Vein endothelial cell (primary cell): ENCODE results near the gene LIN54. TPM values are rescaled to one million over a fixed set of nuclear protein-coding genes. Genes with fewer than 3 reads are reported as not detected.

Experiments
- small RNA-seq: library from RNA; depleted of rRNA; stranded (forward); fragments of <200 nt; gene quantifications from one replicate; pipeline ENCODE3, GENCODE V24; 2012
- total RNA-seq: library from RNA; depleted of rRNA; stranded (reverse); fragments of >200 nt; gene quantifications from 2 replicates; pipeline ENCODE4 v1.2.3, GENCODE V29; 2012

The LIN54 gene
- total RNA-seq, result 11.1 and 19.6 TPM in 2 replicates

DNA sequence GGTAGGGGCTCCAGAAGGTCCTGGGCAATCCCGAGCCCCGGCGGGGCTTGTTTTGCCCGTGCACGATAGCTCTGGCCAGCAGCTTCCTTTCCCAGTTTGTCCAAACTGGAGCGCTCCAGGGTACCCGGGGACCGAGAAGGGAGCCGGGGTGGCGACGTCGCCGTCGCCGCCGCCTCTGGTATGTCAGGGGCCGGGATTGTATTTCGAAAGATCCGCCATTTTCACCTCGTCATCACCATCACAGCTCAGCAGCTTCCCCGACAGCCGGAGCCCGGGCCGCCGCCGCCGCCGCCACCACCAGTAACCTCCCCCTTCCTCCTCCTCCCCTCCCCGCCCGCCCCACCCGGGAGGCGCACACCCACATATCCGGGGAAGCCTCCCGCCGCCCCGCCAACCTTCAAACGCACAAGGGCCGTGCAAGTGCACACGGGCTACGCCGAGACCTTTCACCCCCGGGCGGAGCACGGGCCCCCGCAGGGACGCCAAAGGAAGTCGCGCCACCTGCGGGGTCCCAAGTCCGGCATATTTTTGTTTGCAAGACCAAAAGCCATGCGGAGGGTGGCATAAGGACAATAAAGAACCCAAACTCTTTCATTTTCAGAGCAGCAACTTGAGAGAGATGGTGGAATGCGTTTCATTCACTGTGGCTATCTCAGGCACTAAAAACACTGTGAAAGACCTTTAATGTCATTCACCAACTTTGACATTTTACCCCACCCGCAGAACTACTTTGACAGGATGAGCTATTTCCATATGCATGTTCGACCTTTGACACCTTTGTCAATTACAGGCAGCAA, at the start of gene LIN54:
Gene LIN54, minus strand, starts transcription at position 302 of the 797 bp plus-strand sequence. CDS start 25,979 bp downstream, outside the sequence.

DNA sequence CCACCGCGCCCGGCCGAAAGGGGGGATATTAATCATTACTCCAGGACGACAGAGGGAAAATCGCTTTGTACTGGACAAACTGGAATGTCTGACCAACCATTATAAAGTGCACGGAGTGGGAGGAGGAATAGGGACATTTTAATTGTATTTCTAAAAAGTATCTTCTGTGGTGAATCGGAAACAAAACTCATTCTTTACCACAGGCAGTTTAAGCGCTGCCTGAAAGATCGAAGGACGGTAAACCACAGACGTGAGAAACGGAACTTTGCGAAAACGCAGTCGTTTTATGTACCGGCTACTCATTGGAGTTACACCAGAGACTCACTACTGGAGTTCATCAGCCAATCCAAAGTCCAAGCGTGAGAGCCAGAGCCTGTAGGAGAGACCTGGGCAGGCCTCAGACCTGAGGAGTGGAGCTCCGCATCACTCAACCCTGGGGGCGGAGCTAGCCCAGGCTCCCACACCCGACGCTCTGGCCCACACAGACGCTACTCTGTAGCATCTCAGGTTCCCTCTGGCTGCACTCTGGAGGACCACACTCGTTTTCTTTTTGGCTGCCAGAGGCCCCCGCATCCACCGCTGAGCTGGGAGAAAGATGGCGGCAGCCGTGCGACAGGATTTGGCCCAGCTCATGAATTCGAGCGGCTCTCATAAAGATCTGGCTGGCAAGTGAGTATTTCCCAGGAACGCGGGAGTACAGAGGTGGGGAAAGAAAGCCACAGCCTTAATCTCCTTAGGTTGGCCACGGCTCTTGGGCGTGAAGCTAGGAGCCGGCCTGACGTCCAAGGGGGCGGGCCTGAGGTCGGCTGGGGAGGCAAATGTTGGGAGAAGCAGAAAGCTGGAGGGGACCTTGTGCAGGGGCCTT, 24.2 kb upstream of the LIN54 start, which contains the start of gene COPS4:
Gene COPS4, plus strand, starts transcription at position 554 of the 865 bp plus-strand sequence. Its CDS starts 42 bp downstream, at position 596.

DNA sequence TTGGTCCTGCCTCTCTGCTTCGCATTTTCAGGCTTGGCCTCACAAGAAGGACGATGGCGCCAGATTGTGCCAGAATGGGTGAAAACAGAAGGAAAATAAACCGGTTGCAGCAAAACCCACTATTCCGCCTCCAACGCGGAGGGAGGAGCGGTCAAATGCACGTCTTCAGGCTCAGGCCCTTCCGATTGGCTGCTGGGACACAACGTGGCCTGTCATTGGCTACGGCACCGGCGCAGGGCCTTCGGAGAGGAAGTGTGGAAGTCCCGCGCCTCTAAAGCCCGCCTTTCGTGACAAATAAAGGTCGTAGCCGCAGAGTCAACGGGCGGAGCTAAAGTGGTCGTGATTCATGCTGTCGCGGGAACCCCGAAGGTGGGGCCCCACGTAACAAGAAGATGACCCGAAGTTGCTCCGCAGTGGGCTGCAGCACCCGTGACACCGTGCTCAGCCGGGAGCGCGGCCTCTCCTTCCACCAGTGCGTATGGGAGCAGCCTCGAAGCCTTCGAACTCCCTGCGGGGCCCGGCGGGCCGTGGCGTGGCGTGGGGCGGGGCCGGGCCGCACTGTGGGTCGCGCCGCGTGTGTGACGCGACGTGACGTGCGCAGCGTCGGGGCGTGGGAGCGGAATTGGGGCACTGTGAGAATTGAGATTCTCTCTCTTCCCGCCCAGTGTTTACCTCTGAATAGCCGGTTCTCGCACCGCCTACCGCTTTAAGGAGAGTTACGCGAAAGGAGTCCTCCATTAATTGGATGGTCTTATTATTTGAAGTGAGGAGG, 110.0 kb downstream of the LIN54 start, which contains the start of gene THAP9:
Gene THAP9, plus strand, starts transcription at position 325 of the 772 bp plus-strand sequence. Its CDS starts 68 bp downstream, at position 393.

DNA sequence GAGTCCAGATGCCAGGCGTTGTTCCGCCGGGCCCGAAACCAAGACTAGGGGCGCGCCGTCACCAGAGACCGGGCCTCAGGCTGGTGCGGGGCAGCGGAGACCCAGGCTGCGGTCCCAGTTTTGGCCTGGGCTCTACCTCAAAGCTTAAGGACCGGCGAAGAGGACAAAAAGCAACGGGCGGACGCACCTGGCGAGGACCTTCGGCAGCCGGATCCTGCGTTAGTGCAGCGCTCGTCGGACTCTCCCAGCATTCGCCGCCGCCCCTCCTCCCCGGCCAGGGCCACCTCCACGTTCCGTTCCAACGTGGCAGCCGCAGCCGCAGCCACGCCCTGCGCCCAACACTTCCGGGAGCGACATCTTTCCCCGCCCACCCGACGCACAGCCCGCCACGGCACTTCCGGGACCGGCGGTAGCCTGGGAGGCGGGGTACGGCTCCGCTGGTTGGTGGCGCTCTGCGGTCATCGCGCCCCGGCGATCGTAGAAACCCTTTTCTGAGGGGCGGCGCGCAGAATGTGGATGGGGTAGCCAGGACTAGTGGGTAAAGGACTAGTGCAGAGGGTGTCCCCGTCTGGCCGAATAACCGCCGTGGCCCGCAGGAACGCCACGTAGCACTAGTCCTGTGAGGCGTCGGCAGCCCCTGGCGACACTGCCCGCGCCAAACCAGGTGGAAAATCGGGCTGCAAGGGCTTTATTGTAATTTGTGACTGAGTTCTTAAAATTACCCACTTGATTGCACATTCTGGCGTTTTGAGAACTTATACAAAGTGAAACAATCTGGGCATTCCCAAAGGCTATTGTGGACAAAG, 119.5 kb downstream of the LIN54 start, which contains the start of gene SEC31A:
Gene SEC31A, minus strand, starts transcription at position 253 of the 806 bp plus-strand sequence. CDS start 9,217 bp downstream, outside the sequence.

Small RNA genes lying within 50 kb of the gene (small RNA-seq; reads per million reads assigned to genes)
- gene RF00019, result not detected
- not detected for gene RNU6-615P

Other genes with a start within 250 kb of the LIN54 start
- gene SCD5, start 212.0 kb downstream of the LIN54 start, total RNA-seq, result 59.1 and 59.9 TPM in 2 replicates
- gene SEC31A, start 119.7 kb downstream of the LIN54 start, total RNA-seq, result 365 and 381 TPM in 2 replicates
- gene THAP9, start 110.1 kb downstream of the LIN54 start, total RNA-seq, result 3.4 and 4.9 TPM in 2 replicates
- 69.9 and 105 TPM in 2 replicates for gene COPS4, start 24.4 kb upstream of the LIN54 start, total RNA-seq
- 1.3 and 2.5 TPM in 2 replicates for gene PLAC8, start 103.9 kb upstream of the LIN54 start, total RNA-seq